Type B pancreatic cell (in vitro differentiated cells): Measurements from ENCODE around the gene PDIK1L. TPM values are rescaled to one million over a fixed set of nuclear protein-coding genes. Genes with fewer than 3 reads are reported as not detected.
A peak's percentile ranks its signal among the peaks of the same experiment; 100 is the strongest.

ENCODE experiments used
- DNase-seq: peaks from one replicate; pipeline ENCODE4 v3.0.0; 2021; ENCODE audit warnings: mixed read lengths; ENCODE audit not compliant: unreplicated experiment; ENCODE audit errors: extremely low spot score
- H3K27ac Mint-ChIP-seq: 2 replicates; pipeline ENCODE4 v1.8.0; 2021; ENCODE audit warnings: mild to moderate bottlenecking, mixed read lengths
- H3K27me3 Mint-ChIP-seq: 2 replicates; pipeline ENCODE4 v1.8.0; 2021; ENCODE audit warnings: mixed read lengths
- H3K36me3 Mint-ChIP-seq: 2 replicates; pipeline ENCODE4 v1.8.0; 2021; ENCODE audit warnings: mixed read lengths
- H3K4me1 Mint-ChIP-seq: one replicate; pipeline ENCODE4 v1.8.0; 2021; ENCODE audit warnings: mixed read lengths; ENCODE audit not compliant: unreplicated experiment
- H3K4me3 Mint-ChIP-seq: 2 replicates; pipeline ENCODE4 v1.8.0; 2021; ENCODE audit warnings: mild to moderate bottlenecking, mixed read lengths
- H3K9me3 Mint-ChIP-seq: 2 replicates; pipeline ENCODE4 v1.8.0; 2021; ENCODE audit warnings: mixed read lengths
- total RNA-seq: library from RNA; stranded (reverse); gene quantifications from 2 replicates; pipeline ENCODE4 v1.2.1, GENCODE V29; 2021; ENCODE audit warnings: low replicate concordance
- TF ChIP-seq, protein P1 (sequence below): fragments of 200-600 bp; sonication (generic); conservative IDR thresholded peaks from 2 replicates; pipeline ENCODE4 v1.5.0; 2021; ENCODE audit warnings: antibody characterized with exemption, mild to moderate bottlenecking

PDIK1L gene
- total RNA-seq, 1 donor from 2014 or later = 14.7 TPM

DNA sequence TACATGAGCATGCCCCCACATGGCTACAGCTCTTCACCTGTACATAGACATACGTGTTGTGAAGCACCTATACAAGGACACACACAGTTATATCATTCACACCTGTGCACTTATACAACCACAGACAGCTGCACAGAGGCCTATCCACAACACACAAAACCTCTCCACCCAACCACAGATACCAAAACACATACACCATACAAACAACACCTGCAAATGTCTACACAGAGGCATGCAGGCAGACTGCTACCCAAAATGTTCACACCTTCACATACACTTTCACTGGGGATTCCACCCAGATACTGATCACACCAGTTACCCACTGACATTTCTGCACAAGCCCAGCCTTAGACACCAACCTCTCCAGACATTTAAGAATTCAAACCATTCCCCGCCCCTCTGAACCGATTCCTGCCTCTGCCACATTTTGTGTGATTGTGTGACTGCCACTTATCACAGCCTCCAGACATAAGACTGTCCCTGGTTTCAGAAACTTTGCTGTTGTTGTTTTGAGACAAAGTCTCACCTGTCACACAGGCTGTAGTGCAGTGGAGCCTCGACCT, 55.2 kb downstream of the PDIK1L start:
- Mint-ChIP-seq H3K36me3 (no peaks in the 10 kb centered on the region), H3K27ac (peak overlapping the region; percentile 1), H3K27me3 (peaks cover 5% of the 10 kb centered on the region), H3K4me3 (peak overlapping the region; percentile 8), H3K9me3 (no peaks in the 10 kb centered on the region), H3K4me1 (peaks cover 31% of the 10 kb centered on the region)
- TF ChIP-seq, protein P1, sequence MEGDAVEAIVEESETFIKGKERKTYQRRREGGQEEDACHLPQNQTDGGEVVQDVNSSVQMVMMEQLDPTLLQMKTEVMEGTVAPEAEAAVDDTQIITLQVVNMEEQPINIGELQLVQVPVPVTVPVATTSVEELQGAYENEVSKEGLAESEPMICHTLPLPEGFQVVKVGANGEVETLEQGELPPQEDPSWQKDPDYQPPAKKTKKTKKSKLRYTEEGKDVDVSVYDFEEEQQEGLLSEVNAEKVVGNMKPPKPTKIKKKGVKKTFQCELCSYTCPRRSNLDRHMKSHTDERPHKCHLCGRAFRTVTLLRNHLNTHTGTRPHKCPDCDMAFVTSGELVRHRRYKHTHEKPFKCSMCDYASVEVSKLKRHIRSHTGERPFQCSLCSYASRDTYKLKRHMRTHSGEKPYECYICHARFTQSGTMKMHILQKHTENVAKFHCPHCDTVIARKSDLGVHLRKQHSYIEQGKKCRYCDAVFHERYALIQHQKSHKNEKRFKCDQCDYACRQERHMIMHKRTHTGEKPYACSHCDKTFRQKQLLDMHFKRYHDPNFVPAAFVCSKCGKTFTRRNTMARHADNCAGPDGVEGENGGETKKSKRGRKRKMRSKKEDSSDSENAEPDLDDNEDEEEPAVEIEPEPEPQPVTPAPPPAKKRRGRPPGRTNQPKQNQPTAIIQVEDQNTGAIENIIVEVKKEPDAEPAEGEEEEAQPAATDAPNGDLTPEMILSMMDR = no peak
- no peak for DNase-seq

DNA sequence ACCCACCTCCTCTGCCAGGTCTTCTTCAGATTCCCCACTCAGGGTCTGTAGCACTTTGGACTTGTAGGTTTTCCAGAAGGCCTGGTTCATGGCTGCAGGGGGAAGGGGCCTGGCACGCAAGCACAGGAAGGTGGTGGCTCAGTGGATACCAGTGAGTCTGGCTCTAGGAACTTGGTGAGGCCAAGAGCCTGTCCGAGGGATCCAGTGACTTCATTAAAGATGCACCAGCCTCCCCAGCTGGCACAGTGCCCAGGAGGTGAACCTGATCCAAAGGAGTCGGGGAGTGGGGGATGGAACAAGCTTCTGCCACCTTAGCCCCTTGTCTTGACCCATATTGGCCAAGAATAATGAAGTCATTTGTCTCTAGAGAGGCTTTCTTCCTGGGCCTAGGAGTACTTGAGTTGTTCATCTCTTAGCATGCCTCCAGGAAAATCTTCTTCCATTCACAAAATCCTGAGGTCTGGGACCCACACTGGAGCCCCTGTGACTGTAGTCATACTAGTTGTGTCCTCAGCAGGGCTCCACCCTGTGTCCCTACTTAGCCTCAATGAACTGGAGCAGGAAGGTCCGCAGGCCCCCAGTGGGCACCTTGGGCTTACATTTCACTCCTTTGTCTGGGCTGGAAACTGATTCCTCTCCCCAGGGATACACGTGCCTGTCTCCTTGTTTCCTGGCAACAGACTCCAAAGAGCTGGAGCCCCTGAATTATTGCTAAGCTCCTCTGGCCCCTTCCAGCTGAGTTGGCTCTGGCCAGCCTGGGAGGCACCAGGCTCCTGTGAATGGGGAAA, 57.0 kb downstream of the PDIK1L start, which contains the start of gene C1orf232:
Gene C1orf232 (minus strand): TSS at position 554 of the 788 bp plus-strand sequence. CDS start 464 bp downstream, at position 90.
- TF ChIP-seq, protein P1 = no peak
- no peak for DNase-seq

DNA sequence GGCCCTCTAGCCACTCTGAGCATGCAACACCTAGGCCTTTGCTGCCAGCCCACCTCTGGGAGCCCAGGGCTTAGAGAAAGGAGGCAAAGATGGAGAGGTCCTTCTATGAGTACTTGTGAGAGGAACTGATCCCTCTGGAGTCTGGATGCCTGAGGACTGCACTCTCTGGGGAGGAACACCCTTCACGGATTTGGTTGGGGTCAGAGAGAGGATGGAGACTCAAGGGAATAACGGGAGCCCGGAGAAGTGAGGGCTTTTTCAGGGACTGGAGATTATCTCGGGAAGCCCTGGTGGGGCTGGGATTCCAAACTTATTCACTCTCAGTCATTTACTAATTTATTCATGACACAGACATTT, 57.6 kb downstream of the PDIK1L start:
- TF ChIP-seq, protein P1 = no peak
- peak overlapping the region; percentile 90 for H3K4me3 Mint-ChIP-seq
- DNase-seq = no peak
- peak overlapping the region; percentile 90 for H3K27ac Mint-ChIP-seq
- no peaks in the 10 kb centered on the region for H3K27me3 Mint-ChIP-seq
- peaks cover 26% of the 10 kb centered on the region for H3K4me1 Mint-ChIP-seq
- no peaks in the 10 kb centered on the region for H3K36me3 Mint-ChIP-seq
- no peaks in the 10 kb centered on the region for H3K9me3 Mint-ChIP-seq

More for the DNA sequence above, 57.0 kb downstream of the PDIK1L start, which contains the start of gene C1orf232:
- peak within 1 kb of the TSS; percentile 90 for H3K27ac Mint-ChIP-seq
- peak within 1 kb of the TSS; percentile 90 for H3K4me3 Mint-ChIP-seq
- H3K27me3 Mint-ChIP-seq = no peaks in the 10 kb centered on the region
- no peaks in the 10 kb centered on the region for H3K36me3 Mint-ChIP-seq
- peaks cover 26% of the 10 kb centered on the region for H3K4me1 Mint-ChIP-seq
- H3K9me3 Mint-ChIP-seq = no peaks in the 10 kb centered on the region

DNA sequence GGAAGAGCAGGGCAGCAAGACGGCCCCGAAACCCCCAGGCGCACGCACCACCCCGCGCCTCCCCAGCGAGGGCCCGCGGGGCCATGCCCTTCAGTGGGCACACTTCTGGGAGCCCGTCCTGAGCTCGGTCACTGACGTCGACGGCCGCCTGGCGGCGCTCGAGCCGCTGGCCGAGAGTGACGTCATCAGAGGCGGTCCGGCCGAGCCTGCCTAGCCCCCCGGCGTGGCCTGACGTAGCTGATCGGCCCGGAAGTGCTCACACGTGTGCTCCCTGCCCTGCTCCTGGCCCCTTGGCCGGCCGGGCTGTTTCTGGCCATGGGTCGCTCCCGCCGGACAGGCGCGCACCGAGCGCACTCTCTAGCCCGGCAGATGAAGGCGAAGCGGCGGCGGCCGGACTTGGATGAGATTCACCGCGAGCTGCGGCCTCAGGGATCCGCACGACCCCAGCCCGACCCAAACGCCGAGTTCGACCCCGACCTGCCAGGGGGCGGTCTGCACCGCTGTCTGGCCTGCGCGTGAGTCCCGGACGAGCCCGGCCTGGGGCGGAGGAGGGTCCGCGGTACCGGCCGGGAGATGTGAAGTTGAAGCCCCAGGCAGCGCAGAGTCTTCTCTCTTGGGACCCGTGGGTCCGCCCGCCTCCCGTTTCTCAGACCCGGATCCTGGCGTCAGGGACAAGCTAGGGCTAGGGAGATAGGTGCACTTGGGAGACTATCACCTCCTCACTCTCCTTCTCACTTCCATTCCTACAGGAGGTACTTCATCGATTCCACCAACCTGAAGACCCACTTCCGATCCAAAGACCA, 58.2 kb downstream of the PDIK1L start, which contains the start of gene ZNF593:
Gene ZNF593 (plus strand): TSS at position 240 of the 803 bp plus-strand sequence. CDS start 76 bp downstream, at position 316.
- Mint-ChIP-seq H3K4me1 (peaks cover 22% of the 10 kb centered on the region), H3K36me3 (no peaks in the 10 kb centered on the region), H3K9me3 (no peaks in the 10 kb centered on the region), H3K27ac (peak within 1 kb of the TSS; percentile 90), H3K4me3 (peak within 1 kb of the TSS; percentile 90), H3K27me3 (no peaks in the 10 kb centered on the region)
- peak; percentile 95 for DNase-seq
- TF ChIP-seq, protein P1 = peak; percentile 92

DNA sequence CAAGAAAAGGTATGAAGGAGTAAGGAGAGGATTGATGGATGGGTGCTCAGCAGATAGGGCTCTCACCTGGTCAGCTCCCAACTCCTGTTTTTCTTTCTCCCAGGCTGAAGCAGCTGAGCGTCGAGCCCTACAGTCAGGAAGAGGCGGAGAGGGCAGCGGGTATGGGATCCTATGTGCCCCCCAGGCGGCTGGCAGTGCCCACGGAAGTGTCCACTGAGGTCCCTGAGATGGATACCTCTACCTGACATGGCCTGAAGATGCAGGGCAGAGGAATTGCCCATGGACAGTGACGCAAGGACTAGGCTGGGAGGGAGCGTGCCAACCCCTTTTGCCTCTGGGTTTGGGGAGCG, 58.8 kb downstream of the PDIK1L start:
- Mint-ChIP-seq H3K4me3 (peak overlapping the region; percentile 90), H3K27me3 (no peaks in the 10 kb centered on the region), H3K4me1 (peaks cover 16% of the 10 kb centered on the region), H3K27ac (peak overlapping the region; percentile 90), H3K36me3 (no peaks in the 10 kb centered on the region), H3K9me3 (no peaks in the 10 kb centered on the region)
- DNase-seq = no peak
- TF ChIP-seq, protein P1 = no peak
